CD4-positive, alpha-beta T cell (primary cell): ENCODE measurements around the gene SIPA1. TPM values are rescaled to one million over a fixed set of nuclear protein-coding genes. Genes with fewer than 3 reads are reported as not detected.

Source experiments
- ATAC-seq: fragments of 200-7000 bp; cut with Tn5 transposase; one replicate; pipeline ENCODE4 v1.10.0; 2022; ENCODE audit warnings: mild to moderate bottlenecking; ENCODE audit not compliant: poor library complexity
- CTCF ChIA-PET: fragments of 350-600 bp; sonication (Branson Sonifier 250); formaldehyde crosslinking; loops from one replicate; lab custom pipeline; 2021; ENCODE audit warnings: antibody characterized with exemption, inconsistent platforms; lab: Charles Lee
- POLR2A ChIA-PET: fragments of 350-600 bp; sonication (Branson Sonifier 250); formaldehyde crosslinking; loops from one replicate; lab custom pipeline; 2021; ENCODE audit warnings: antibody characterized with exemption, inconsistent platforms; lab: Charles Lee
- DNase-seq, 14 experiments: peaks; one replicate each; pipeline ENCODE4 v3.0.0-alpha.2; 2013 to 2020; ENCODE audit warnings: mixed read lengths in 2 of 14
- H3K27ac ChIP-seq, 2 donors: one replicate each; pipeline versions ENCODE4 v1.5.1 to v1.7.0; 2013; ENCODE audit warnings: low read length in 2 of 2, low read depth in 1 of 2, mild to moderate bottlenecking in 1 of 2
- H3K27me3 ChIP-seq, 2 experiments: 1 replicate in 1 of 2; 2 replicates in 1 of 2; pipeline versions ENCODE4 v1.6.1 to v1.7.0; 2013; ENCODE audit warnings: low read length in 2 of 2, control low read depth in 1 of 2, mild to moderate bottlenecking in 1 of 2, moderate library complexity in 1 of 2; ENCODE audit not compliant: insufficient read depth in 2 of 2, control insufficient read depth in 1 of 2
- H3K36me3 ChIP-seq: one replicate; pipeline ENCODE4 v1.6.1; 2013; ENCODE audit warnings: low read length, control low read depth; ENCODE audit not compliant: insufficient read depth
- H3K4me1 ChIP-seq: one replicate; pipeline ENCODE4 v1.6.1; 2013; ENCODE audit warnings: low read length, control low read depth; ENCODE audit not compliant: insufficient read depth
- H3K4me3 ChIP-seq: one replicate; pipeline ENCODE4 v1.5.1; 2013; ENCODE audit warnings: mild to moderate bottlenecking, low read length, moderate library complexity
- H3K9me3 ChIP-seq, 2 experiments: 1 replicate in 1 of 2; 2 replicates in 1 of 2; pipeline versions ENCODE4 v1.6.1 to v1.7.0; 2013; ENCODE audit warnings: low read length in 2 of 2, mild to moderate bottlenecking in 2 of 2, control low read depth in 1 of 2, moderate library complexity in 1 of 2; ENCODE audit not compliant: control insufficient read depth in 1 of 2, insufficient read depth in 1 of 2
- H3K27ac Mint-ChIP-seq: one replicate; pipeline ENCODE4 v1.8.0; 2020; ENCODE audit warnings: mixed read lengths
- H3K27me3 Mint-ChIP-seq: one replicate; pipeline ENCODE4 v1.8.0; 2021; ENCODE audit warnings: mixed read lengths
- H3K36me3 Mint-ChIP-seq: one replicate; pipeline ENCODE4 v1.8.0; 2021; ENCODE audit warnings: low read depth, mixed read lengths
- H3K4me1 Mint-ChIP-seq: one replicate; pipeline ENCODE4 v1.8.0; 2021; ENCODE audit warnings: low read depth, mixed read lengths
- H3K4me3 Mint-ChIP-seq: one replicate; pipeline ENCODE4 v1.8.0; 2020; ENCODE audit warnings: mild to moderate bottlenecking, mixed read lengths
- H3K9me3 Mint-ChIP-seq: one replicate; pipeline ENCODE4 v1.8.0; 2020; ENCODE audit warnings: mixed read lengths
- CTCF ChIP-seq: fragments of 200-600 bp; IDR thresholded peaks from one replicate; pipeline ENCODE4 v1.8.0; 2022; ENCODE audit warnings: antibody characterized with exemption, mild to moderate bottlenecking
- intact Hi-C, 2 experiments: fragments of 100-400 bp; cut with DNase I in 1 of 2; cut with micrococcal nuclease in 1 of 2; formaldehyde crosslinking; loops; one replicate each; pipeline versions ENCODE4 v1.15.1 to v1.9.0; 2023 to 2025; cut with DNase I, micrococcal nuclease
- total RNA-seq, 174 experiments: library from RNA in 2 of 174; stranded (reverse) in 2 of 174; gene quantifications; one replicate each; pipeline ENCODE4 v1.2.3 and lab custom pipeline; 2021 to 2026

SIPA1 gene
- total RNA-seq, 2 experiments from 2014 or later, result 272 to 298 TPM

GRCh38 chr11:65650547-65651338 is 12.8 kb downstream of the SIPA1 start:
- Histone ChIP-seq H3K36me3 (peaks cover 72% of the 10 kb centered on the region), H3K27ac (peak overlapping the region; percentile 19 to 83), H3K27me3 (no peaks in the 10 kb centered on the region), H3K4me3 (no peak overlapping the region), H3K9me3 (no peaks in the 10 kb centered on the region), H3K4me1 (peaks cover 55% of the 10 kb centered on the region)
- Mint-ChIP-seq H3K9me3 (no peaks in the 10 kb centered on the region), H3K4me3 (peak overlapping the region; percentile 25), H3K27me3 (no peaks in the 10 kb centered on the region), H3K27ac (peak overlapping the region; percentile 97), H3K4me1 (peaks cover 38% of the 10 kb centered on the region), H3K36me3 (peaks cover 79% of the 10 kb centered on the region)
- TF ChIP-seq CTCF, result no peak
- POLR2A ChIA-PET, result interaction anchor here (3.4 to 11.7 kb wide), 4 partner anchors 11 to 70 kb away, joined by 15 to 244 read pairs (median 86); partner anchors contain the start of genes MAP3K11, PCNX3, RELA and RNASEH2C
- CTCF ChIA-PET, result interaction anchor here (1.4 kb wide), 1 partner anchor 10 kb away, joined by 4 read pairs; no protein-coding TSS in a partner anchor
- intact Hi-C loops, result loop anchor here (5.0 kb wide), 2 partner anchors 33 to 108 kb away; partner anchors contain the start of gene PCNX3 (in 1 of the 2)
- DNase-seq, result peak in 2 of 14 experiments; percentile 2 to 41
- no peak for ATAC-seq

- Histone ChIP-seq H3K9me3 (no peaks in the 10 kb centered on the region), H3K4me3 (no peak overlapping the region), H3K27me3 (no peaks in the 10 kb centered on the region), H3K27ac (peak overlapping the region; percentile 19 to 83), H3K36me3 (peaks cover 72% of the 10 kb centered on the region), H3K4me1 (peaks cover 57% of the 10 kb centered on the region)
- peaks cover 80% of the 10 kb centered on the region for H3K36me3 Mint-ChIP-seq
- peaks cover 43% of the 10 kb centered on the region for H3K4me1 Mint-ChIP-seq
- intact Hi-C loops, result loop anchor here (5.0 kb wide), 2 partner anchors 34 to 109 kb away; partner anchors contain the start of gene PCNX3 (in 1 of the 2)
- ChIA-PET CTCF (interaction anchor here (1.0 to 2.3 kb wide), 3 partner anchors 10 to 237 kb away, joined by 3 to 9 read pairs (median 4); no protein-coding TSS in a partner anchor), POLR2A (interaction anchor here (0.6 to 11.7 kb wide), 8 partner anchors 11 to 229 kb away, joined by 3 to 244 read pairs (median 18); partner anchors contain the start of genes FAM89B, KAT5, MAP3K11 and NEAT1)
- H3K9me3 Mint-ChIP-seq, result no peaks in the 10 kb centered on the region
- no peaks in the 10 kb centered on the region for H3K27me3 Mint-ChIP-seq
- peak in 1 of 14 experiments; percentile 5 for DNase-seq
- TF ChIP-seq CTCF, result no peak
- peak overlapping the region; percentile 88 for H3K4me3 Mint-ChIP-seq
- ATAC-seq, result no peak
- H3K27ac Mint-ChIP-seq, result peak overlapping the region; percentile 97
These were observed 13.4 kb downstream of the SIPA1 start for GRCh38 chr11:65651339-65651588.

DNA sequence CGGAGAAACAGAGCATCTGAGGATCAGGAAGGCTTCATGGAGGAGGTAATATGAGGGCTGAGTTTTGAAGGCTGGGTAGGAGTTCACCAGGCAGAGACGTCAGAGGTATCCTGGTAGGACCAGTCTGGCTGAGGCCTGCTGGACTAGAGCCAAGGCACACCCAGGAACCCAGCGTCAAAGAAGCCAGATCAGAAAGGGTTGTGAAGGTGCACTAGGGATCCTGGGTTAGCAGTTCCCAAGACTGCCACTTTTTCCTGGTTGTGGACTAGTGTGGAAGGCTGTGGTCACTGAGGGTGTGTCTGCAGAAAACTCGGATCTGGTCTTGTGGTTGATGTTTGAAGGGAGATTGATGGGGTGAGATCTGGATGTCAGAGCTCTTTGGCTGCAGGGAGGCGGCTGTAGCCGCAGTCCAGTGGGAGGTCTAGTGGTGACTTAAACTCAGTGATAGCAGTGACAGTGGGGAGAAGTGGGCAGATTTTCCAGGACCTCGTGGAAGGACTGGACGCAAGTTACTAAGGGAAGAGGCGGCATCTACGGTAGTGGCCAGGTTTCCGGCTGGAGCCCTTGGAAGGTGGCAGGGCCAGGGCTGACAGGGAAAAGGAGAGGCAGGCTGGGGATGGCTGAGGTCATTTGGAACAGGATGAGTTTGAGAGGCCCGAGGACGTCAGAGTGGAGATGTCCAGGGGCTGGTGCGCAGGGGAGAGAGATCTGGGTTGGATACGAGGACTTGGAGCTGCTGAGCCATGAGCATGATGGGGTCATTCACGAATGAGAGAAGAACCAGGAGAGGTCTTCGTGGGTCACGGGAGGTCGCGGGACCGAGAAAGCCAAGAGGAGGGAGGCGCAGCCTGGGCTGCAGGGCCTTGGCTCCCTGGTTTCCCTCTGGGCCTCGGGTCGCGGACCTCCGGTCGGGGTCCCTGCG is 13.9 kb downstream of the SIPA1 start:
- intact Hi-C loops, result loop anchor here (1.0 to 5.0 kb wide), 3 partner anchors 14 to 110 kb away; partner anchors contain the start of genes PCNX3 (in 1 of the 2) and SIPA1 (in 1 of the 2)
- Mint-ChIP-seq H3K27me3 (no peaks in the 10 kb centered on the region), H3K36me3 (peaks cover 86% of the 10 kb centered on the region), H3K4me1 (peaks cover 46% of the 10 kb centered on the region), H3K4me3 (peak overlapping the region; percentile 88), H3K9me3 (no peaks in the 10 kb centered on the region), H3K27ac (peak overlapping the region; percentile 97)
- Histone ChIP-seq H3K27ac (peak overlapping the region; percentile 83 to 95), H3K4me1 (peaks cover 57% of the 10 kb centered on the region), H3K27me3 (no peaks in the 10 kb centered on the region), H3K4me3 (peak overlapping the region; percentile 66), H3K36me3 (peaks cover 74% of the 10 kb centered on the region), H3K9me3 (no peaks in the 10 kb centered on the region)
- DNase-seq (peak in 5 of 14 experiments; percentile 21 to 61 (median 26)), ATAC-seq (no peak)
- ChIA-PET CTCF (interaction anchor here (0.7 to 2.8 kb wide), 8 partner anchors 11 to 237 kb away, joined by 3 to 10 read pairs (median 4); partner anchors contain the start of genes MUS81, PCNX3, RELA and SIPA1), POLR2A (interaction anchor here (0.5 to 11.7 kb wide), 25 partner anchors 8 to 517 kb away, joined by 3 to 244 read pairs (median 6); partner anchors contain the start of genes CFL1, FAM89B, KAT5 and MAP3K11)
- TF ChIP-seq CTCF, result no peak
